ENCODE results near the gene SP2.

GRCh38 chr17:47901423-47901822 lies 5.4 kb downstream of the SP2 start:
- no peak for TF ChIP-seq EP300 (IDR thresholded peaks at IDR 0.05)
- no peak for TF ChIP-seq CTCF (IDR thresholded peaks at IDR 0.05)
- no peak for TF ChIP-seq POLR2A (IDR thresholded peaks at IDR 0.05)

All from upper lobe of left lung (tissue), 4 donors.